ENCODE results near the gene MAPK9.
"Not testable (repeated sequence)": the region's sequence is repeated elsewhere in the genome, so short reads cannot be mapped to it uniquely, and the experiment has no call there.

MAPK9 gene

GRCh38 chr5:180324601-180324950, 32.7 kb upstream of the MAPK9 start:
- no peak for DNase-seq

DNA sequence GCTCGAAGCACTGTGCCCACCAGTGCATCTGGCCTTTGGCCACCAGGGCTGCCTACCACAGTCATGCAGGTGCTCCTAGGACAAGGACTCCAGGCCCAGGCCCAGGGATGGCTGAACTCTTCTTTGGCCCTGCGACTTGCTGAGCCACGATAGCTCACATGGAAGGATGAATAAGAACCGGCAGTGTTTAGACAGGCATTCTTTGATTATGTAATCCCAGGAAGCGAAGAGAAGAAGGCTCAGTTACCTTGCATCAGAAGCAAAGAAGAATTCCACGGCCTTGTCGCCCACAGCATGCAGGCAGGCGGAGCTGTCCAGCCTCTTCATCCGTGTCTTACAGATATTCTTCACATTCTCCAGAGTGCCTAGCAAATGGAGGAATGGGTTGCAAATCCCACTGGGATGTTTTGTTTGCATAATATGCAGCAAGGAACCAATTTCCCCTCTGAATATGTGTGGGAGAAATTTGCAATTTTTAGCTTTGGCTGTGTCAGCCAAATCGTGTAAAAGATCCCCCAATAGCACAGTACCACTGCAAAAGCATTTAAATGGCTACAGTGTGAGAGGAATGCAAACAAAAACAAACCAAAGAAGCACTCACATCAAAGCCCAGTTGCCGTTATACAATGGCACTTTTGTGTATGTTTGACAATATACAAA, 32.2 kb upstream of the MAPK9 start:
- no peak for DNase-seq

- DNase-seq = no peak
Measured at GRCh38 chr5:180323160-180323559, 31.3 kb upstream of the MAPK9 start.

- DNase-seq = no peak
Measured at GRCh38 chr5:180318456-180319089, 26.7 kb upstream of the MAPK9 start.

- no peak for DNase-seq
Measured at GRCh38 chr5:180316586-180316985, 24.7 kb upstream of the MAPK9 start.

- peak; percentile 70 to 71 for DNase-seq
Measured at GRCh38 chr5:180315762-180316212, 23.9 kb upstream of the MAPK9 start.

DNA sequence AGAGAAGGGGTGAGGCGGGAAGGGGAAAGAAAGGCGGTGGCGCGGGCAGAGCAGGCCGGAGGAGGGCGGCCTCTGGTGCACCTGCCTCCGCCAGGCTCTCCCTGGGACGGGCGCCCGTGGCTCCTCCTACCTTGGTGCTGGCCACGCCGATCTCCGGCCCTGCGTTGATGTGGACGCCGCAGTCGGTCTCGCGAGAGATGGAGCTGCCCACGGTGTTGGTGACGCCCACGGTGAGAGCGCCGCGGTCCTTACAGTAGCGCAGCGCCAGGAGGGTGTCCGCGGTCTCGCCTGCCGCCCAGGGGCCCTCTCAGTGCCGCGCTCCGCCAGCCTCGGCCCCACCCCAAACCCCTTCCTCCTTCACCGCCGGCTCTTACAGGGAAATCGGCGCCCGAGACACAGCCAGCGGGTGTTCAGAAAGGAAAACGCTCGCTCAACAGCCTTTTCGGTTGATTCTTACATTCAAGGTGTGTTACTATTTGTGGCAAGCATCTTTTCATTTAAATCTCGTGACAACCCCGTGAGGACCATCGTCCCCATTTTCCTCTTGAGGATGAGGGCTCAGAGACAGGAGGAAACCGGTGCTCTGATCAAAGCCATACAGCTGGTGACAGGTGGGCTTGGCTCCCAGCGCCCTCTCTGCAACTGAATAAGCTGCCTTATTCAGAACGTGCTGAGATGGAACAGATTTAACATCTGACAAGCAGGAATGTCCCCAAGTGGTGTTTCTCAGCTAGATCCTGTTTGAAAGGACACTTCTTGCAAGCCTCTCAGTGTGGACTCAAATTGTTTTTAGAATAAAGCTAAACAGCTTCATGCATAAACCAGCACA, 22.0 kb upstream of the MAPK9 start:
- peak in 1 of 2 experiments; percentile 33 for DNase-seq

GRCh38 chr5:180311216-180311615, 19.3 kb upstream of the MAPK9 start:
- no peak for DNase-seq

DNA sequence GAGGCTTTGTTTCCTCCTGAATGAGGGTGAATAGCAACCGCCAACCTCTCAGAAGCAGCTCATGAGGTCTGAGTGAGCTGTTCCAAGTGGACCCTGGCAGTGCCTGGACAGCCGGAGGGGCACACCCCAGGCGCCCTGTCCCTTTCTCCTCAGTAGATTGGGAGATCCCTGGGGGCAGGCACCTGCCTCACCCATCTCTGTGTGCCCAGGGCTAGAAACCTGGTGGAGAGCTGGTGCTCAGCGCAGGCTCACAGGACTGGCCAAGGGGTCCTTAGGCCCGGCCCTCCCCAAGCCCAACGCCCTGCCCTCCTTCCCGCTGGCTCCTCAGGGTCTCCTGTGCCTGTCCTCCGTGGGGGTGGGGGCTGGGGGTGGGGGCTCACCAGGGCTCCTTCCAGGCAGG, 14.9 kb upstream of the MAPK9 start:
- no peak for DNase-seq

GRCh38 chr5:180305481-180305880, 13.6 kb upstream of the MAPK9 start:
- DNase-seq = no peak

GRCh38 chr5:180304431-180305375, 12.8 kb upstream of the MAPK9 start:
- no peak for DNase-seq

GRCh38 chr5:180304016-180304292, 12.1 kb upstream of the MAPK9 start:
- no peak for DNase-seq

DNA sequence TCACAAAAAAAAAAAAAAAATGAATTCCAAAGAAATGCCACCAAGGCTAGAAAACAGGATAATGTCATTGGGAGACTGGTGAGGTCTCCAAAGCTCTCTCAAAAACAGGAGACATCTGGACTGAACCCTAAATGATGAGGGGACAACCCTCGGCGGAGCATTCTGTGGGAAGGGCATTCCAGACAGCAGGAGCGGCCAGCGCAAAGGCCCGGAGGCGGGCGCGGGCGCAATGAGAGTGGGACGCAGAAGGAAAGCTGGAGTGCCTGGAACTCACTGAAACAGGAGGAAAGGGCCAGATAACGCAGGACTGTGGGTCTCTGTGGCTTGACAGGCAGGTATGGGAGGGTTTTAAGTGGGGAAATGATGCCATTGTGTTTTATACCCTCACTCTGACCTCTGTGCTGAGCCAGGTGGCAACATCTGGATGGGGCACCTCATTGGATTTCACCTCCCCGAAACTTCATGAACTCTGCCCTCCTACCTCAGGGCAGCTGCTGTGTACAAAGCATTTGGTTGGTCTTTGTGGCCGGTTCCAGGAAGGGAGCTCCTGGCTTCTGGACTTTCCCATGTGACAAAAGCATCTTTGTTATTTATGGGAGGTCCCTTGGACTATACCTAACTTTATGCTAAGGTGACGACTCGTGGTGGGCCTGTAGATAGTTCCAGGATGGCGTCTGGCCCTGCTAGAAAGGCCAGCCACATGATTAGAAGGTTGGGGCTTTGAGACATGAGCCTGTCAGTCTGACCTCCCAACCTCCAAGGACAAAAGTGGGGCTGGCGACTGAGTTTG, 11.5 kb upstream of the MAPK9 start:
- no peak for DNase-seq

DNA sequence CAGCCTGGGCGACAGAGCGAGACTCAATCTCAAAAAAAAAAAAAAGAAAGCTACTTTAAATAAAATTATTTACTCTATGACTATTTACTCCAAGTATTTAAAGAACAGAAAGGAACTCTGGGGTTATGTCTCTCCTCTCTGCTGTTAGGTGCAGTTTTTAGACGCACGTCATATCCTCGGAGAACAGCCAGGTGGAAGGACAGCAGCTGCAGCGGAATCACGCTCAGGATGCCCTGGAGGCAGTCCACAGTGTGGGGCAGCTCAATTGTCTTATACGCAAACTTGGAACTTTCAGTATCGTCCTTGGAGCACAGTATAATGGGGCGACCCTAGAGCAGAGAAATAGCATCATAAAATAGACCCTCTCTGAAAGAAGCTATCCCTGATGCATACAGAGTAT, 10.4 kb upstream of the MAPK9 start:
- no peak for DNase-seq

- DNase-seq = no peak
Measured at GRCh38 chr5:180301253-180301652, 9.4 kb upstream of the MAPK9 start.

- DNase-seq = no peak
Measured at GRCh38 chr5:180299526-180299925, 7.6 kb upstream of the MAPK9 start.

DNA sequence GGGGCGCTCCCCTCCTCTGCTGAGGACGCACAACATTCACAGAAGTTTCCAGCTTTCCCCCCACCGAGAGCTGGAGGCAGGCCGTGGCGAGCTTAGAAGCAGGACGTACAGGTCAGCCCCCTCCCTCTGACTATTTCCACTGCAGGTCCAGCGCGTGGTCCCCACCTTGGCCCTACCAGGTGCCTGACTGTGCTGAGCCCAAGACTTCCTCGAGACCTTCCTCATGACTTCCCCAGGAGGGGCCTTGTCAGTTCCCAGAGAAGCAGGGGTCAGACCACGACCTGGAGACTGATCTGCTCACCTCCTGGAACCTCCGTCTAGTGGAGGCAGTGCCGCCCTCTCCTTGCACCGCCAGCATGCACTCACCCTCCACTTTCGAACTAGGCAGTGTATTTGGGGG, 7.1 kb upstream of the MAPK9 start:
- DNase-seq = not testable (repeated sequence)

- no peak for DNase-seq
Measured at GRCh38 chr5:180297587-180298282, 5.9 kb upstream of the MAPK9 start.

DNA sequence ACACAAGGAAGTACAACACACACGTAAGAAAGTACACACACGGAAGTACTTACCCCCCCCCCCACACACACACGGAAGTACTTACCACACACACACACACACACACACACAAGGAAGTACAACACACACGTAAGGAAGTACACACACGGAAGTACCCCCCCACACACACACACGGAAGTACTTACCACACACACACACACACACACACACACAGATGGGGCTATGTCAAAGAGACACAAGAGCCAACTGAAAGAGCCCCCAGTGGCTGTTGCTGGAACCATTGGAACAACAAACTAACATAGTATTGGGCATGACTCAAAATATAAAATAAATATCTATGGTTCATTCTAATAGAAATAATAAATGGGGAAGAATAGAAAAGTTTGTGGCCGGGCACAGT, 4.9 kb upstream of the MAPK9 start:
- DNase-seq = no peak

DNA sequence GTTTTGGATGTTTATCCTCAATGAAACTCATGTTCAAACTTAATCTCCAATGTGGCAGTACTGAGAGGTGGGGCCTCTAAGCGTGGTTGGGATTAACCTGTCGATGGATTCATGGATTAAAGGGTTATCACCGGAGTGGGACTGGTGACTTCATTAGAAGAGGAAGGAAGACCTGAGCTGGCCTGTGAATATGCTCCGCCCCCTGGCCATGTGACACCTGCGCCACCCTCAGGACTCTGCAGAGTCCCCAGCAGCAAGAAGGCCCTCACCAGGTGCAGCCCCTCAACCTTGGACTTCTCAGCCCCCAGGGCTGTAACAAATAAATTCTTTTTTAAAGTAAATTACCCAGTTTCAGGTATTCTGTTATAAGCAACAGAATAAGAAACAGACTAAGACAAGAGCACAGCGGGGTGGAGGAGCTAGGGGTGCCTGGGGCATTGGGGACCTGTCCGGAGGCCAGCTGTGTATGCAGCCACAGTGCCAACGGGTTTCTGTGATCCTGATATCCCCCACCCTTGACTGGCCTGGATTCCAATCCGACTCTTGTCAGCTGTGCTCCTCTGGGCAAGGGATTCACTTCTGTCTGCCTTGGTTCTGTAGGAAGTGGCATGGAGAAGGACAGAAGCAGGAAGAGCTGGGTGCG, 3.2 kb upstream of the MAPK9 start:
- DNase-seq = no peak

DNA sequence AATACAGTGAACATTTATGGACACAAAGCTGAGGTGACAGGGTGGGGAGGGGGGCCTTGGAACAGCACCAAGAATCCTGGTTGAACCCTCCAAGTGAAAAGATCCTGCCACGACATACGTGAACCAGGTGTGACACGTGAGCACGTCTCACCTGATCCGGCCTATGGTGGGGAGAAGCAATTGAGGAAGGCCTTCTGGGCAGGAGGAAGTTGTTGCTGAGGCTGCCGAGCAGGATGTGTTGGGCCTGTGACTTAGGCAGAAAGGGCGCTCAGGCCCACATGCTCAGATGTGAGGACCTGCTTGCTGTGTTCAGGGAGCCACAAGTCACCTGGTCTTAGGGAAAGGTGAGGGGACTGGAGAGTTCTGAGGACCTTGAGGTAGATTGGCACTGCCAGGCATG, 2.5 kb upstream of the MAPK9 start:
- DNase-seq = no peak

Data from activated CD4-positive, alpha-beta T cell treated with anti-CD3 and anti-CD28 coated beads, Interleukin-2, amount 50 U/mL, for 4 hours (primary cell).